ENCODE measurements around the gene TLR7. TPM values are rescaled to one million over a fixed set of nuclear protein-coding genes. Genes with fewer than 3 reads are reported as not detected.

The TLR7 gene
- total RNA-seq, 3 donors from 2014 or later (not counting 1 experiment from before 2014, with no cell fraction given): 0.14 to 0.73 (median 0.55) TPM

DNA sequence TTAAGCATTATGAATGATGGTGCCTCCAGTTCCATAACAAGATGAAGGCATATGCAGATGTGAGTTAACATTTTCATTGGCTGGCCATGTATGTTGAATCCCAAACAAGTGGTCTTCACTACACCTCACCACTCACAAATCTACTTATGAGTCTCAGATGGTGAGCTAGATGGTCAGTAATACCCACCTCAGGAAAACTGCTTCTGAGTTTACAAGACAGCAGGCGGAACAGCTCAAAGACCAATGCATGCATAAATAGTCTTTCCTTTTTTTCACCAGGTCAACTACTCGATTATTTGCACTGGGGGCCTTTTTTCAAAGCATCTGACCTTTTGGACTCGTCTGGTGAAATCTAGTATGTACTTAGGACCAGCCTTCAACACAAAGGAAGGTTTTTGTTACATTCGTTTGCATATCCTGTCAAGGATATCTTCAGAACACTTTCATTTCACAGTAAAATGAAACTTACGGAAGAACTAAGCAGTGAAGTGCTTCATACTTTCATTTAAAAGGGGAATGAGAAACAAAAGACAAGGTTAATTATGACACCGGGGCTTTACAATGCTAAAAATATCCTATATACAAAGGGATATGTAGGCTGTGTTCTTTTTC, 23.1 kb upstream of the TLR7 start:
- Mint-ChIP-seq H3K36me3 (no peaks in the 10 kb centered on the region), H3K9me3 (no peaks in the 10 kb centered on the region), H3K27me3 (ENCODE audit: low read depth in 2 of 2) (peaks cover 0 to 11% of the 10 kb centered on the region in 2 donors), H3K4me1 (no peaks in the 10 kb centered on the region), H3K27ac (peak overlapping the region in 1 of 2 donors; percentile 22), H3K4me3 (peak overlapping the region; percentile 25)
- Histone ChIP-seq H3K27me3 (ENCODE audit: control insufficient read depth, insufficient read depth, low read length) (no peaks in the 10 kb centered on the region), H3K4me3 (ENCODE audit: low read length) (no peak overlapping the region), H3K4me1 (ENCODE audit: control insufficient read depth, insufficient read depth, low read length) (no peaks in the 10 kb centered on the region), H3K9me3 (ENCODE audit: control insufficient read depth, insufficient read depth, low read length) (no peaks in the 10 kb centered on the region), H3K36me3 (ENCODE audit: control insufficient read depth, insufficient read depth, low read length) (no peaks in the 10 kb centered on the region), H3K27ac (ENCODE audit: low read length) (peak overlapping the region; percentile 3)
- no peak for ATAC-seq
- peak in 1 of 2 donors; percentile 6 for DNase-seq
- TF ChIP-seq, protein P1, sequence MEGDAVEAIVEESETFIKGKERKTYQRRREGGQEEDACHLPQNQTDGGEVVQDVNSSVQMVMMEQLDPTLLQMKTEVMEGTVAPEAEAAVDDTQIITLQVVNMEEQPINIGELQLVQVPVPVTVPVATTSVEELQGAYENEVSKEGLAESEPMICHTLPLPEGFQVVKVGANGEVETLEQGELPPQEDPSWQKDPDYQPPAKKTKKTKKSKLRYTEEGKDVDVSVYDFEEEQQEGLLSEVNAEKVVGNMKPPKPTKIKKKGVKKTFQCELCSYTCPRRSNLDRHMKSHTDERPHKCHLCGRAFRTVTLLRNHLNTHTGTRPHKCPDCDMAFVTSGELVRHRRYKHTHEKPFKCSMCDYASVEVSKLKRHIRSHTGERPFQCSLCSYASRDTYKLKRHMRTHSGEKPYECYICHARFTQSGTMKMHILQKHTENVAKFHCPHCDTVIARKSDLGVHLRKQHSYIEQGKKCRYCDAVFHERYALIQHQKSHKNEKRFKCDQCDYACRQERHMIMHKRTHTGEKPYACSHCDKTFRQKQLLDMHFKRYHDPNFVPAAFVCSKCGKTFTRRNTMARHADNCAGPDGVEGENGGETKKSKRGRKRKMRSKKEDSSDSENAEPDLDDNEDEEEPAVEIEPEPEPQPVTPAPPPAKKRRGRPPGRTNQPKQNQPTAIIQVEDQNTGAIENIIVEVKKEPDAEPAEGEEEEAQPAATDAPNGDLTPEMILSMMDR (IDR thresholded peaks at IDR 0.05): no peak
- 82% methylated on average over 2 of the region's 6 CpGs for whole genome bisulfite sequencing (ENCODE audit: insufficient coverage)
- intact Hi-C loops (cut with micrococcal nuclease): no loop called here

DNA sequence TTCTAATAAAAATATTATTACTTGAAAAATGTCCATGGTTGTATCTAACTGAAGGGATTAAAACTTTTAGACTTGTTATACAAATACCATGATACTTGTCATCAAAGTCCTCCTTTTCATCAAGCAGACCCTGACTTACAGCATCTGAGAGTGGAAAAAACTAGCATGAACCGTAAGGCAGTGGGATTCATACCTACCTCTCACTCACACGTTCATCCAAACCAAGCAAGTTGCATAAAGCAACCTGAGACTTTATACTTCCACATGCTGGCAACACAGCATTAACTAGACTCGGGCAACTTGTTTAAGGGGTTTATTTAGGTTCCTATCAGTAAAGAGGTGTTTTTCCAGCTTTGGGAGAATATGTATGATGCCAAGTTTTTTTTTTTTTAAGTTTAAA, 22.6 kb upstream of the TLR7 start:
- H3K36me3 ChIP-seq (ENCODE audit: control insufficient read depth, insufficient read depth, low read length): no peaks in the 10 kb centered on the region
- ATAC-seq (no peak), DNase-seq (peak in 1 of 2 donors; percentile 6)
- TF ChIP-seq, protein P1 (IDR thresholded peaks at IDR 0.05): no peak
- peaks cover 0 to 11% of the 10 kb centered on the region in 2 donors for H3K27me3 Mint-ChIP-seq (ENCODE audit: low read depth in 2 of 2)
- no peaks in the 10 kb centered on the region for H3K4me1 Mint-ChIP-seq
- H3K9me3 ChIP-seq (ENCODE audit: control insufficient read depth, insufficient read depth, low read length): no peaks in the 10 kb centered on the region
- WGBS (ENCODE audit: insufficient coverage): 58% methylated on average over 2 of the region's 3 CpGs
- no peaks in the 10 kb centered on the region for H3K4me1 ChIP-seq (ENCODE audit: control insufficient read depth, insufficient read depth, low read length)
- no peak overlapping the region for H3K4me3 Mint-ChIP-seq
- peak overlapping the region; percentile 3 for H3K27ac ChIP-seq (ENCODE audit: low read length)
- no peaks in the 10 kb centered on the region for H3K9me3 Mint-ChIP-seq
- H3K27ac Mint-ChIP-seq: peak overlapping the region in 1 of 2 donors; percentile 22
- no peaks in the 10 kb centered on the region for H3K36me3 Mint-ChIP-seq
- no peaks in the 10 kb centered on the region for H3K27me3 ChIP-seq (ENCODE audit: control insufficient read depth, insufficient read depth, low read length)
- H3K4me3 ChIP-seq (ENCODE audit: low read length): no peak overlapping the region
- intact Hi-C loops (cut with micrococcal nuclease): no loop called here

DNA sequence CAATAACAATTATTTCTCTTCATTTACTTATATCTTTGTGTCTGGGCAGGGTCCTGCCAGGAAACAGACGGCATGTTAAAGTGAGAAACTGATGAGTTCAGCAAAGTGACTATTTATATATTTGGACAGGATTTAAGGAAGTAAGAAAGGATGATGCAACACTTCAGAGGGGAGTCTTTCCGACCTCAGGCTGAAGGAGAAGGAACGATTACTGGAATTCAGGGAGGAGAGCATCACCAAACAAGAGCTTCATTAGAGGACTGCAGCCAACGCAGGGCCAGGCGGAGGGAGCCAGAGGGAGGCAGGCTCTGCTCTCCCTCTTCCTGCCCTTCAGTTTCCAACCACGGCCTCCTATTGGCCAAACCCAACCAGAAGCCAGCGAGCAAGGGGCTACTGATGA, 1.5 kb upstream of the TLR7 start:
- no peak overlapping the region for H3K27ac Mint-ChIP-seq
- WGBS (ENCODE audit: insufficient coverage): 46% methylated on average over 5 of the region's 7 CpGs
- H3K9me3 Mint-ChIP-seq: no peaks in the 10 kb centered on the region
- Histone ChIP-seq H3K36me3 (ENCODE audit: control insufficient read depth, insufficient read depth, low read length) (no peaks in the 10 kb centered on the region), H3K9me3 (ENCODE audit: control insufficient read depth, insufficient read depth, low read length) (no peaks in the 10 kb centered on the region), H3K27me3 (ENCODE audit: control insufficient read depth, insufficient read depth, low read length) (no peaks in the 10 kb centered on the region), H3K27ac (ENCODE audit: low read length) (no peak overlapping the region), H3K4me1 (ENCODE audit: control insufficient read depth, insufficient read depth, low read length) (no peaks in the 10 kb centered on the region), H3K4me3 (ENCODE audit: low read length) (no peak overlapping the region)
- intact Hi-C loops (cut with micrococcal nuclease): no loop called here
- H3K4me1 Mint-ChIP-seq: no peaks in the 10 kb centered on the region
- TF ChIP-seq, protein P1 (IDR thresholded peaks at IDR 0.05): no peak
- no peak for ATAC-seq
- peaks cover 3 to 11% of the 10 kb centered on the region in 2 donors for H3K27me3 Mint-ChIP-seq (ENCODE audit: low read depth in 2 of 2)
- no peak for DNase-seq
- no peaks in the 10 kb centered on the region for H3K36me3 Mint-ChIP-seq
- H3K4me3 Mint-ChIP-seq: no peak overlapping the region

DNA sequence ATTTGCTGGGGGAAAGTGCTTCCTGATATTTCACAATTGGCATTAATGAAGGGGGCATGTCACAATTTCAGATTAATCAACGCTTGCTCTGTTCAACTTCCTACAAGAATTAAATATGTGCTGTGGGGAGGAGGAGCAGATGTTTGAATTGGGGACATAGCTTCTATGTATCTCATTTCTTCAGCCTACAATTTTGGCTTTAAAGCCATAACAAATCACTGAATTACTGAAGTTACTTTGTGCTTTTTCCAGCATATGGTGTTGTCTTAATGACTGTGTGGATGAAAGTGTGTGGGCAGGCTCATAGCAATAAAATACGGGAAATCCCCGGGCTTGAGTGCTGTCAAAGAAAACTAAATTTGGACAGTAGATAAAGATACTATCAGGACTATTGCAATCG, 813 bp downstream of the TLR7 start:
- Mint-ChIP-seq H3K27me3 (ENCODE audit: low read depth in 2 of 2) (peaks cover 3 to 11% of the 10 kb centered on the region in 2 donors), H3K36me3 (no peaks in the 10 kb centered on the region), H3K9me3 (no peaks in the 10 kb centered on the region), H3K27ac (no peak overlapping the region), H3K4me1 (no peaks in the 10 kb centered on the region), H3K4me3 (no peak overlapping the region)
- no peaks in the 10 kb centered on the region for H3K27me3 ChIP-seq (ENCODE audit: control insufficient read depth, insufficient read depth, low read length)
- TF ChIP-seq, protein P1 (IDR thresholded peaks at IDR 0.05): no peak
- no peak for ATAC-seq
- H3K4me3 ChIP-seq (ENCODE audit: low read length): peak overlapping the region; percentile 23
- no peaks in the 10 kb centered on the region for H3K4me1 ChIP-seq (ENCODE audit: control insufficient read depth, insufficient read depth, low read length)
- peak overlapping the region; percentile 56 for H3K27ac ChIP-seq (ENCODE audit: low read length)
- no peaks in the 10 kb centered on the region for H3K9me3 ChIP-seq (ENCODE audit: control insufficient read depth, insufficient read depth, low read length)
- no peaks in the 10 kb centered on the region for H3K36me3 ChIP-seq (ENCODE audit: control insufficient read depth, insufficient read depth, low read length)
- DNase-seq: no peak
- intact Hi-C loops (cut with micrococcal nuclease): no loop called here
- 40% methylated on average over 3 of the region's 4 CpGs for WGBS (ENCODE audit: insufficient coverage)

All from natural killer cell (primary cell).